SH-SY5Y (cell line): ENCODE results near the gene PGAP3.

Experiments used
- GATA2 ChIP-seq: IDR thresholded peaks from 2 replicates; pipeline ENCODE4 v1.6.1; 2011; ENCODE audit warnings: mild to moderate bottlenecking, low read depth, low read length
- GATA3 ChIP-seq: IDR thresholded peaks from 2 replicates; pipeline ENCODE4 v1.6.1; 2011; ENCODE audit warnings: low read depth, mild to moderate bottlenecking, low read length, moderate library complexity

DNA sequence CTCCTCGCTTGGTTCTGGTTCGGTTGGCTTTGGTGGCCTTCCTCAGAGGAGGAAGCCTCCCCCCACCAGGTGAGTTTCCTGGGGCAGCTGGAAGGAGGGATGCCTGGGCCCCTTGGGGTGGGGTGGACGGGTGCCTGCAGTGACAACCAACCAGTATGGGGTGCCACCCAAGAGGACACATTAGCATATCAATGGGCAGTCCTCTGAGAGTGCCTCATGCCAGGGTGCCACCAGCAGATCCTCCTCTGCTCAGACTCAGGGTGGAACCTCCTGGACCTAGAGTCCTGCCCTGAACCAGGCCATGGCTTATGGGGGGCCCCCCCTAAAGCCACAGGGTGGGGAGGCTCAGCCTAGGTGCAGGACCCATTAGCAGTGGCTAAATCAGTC is 58.4 kb downstream of the PGAP3 start:
- TF ChIP-seq GATA3 (no peak), GATA2 (no peak)
